BLaER1 (cell line): Measurements from ENCODE around the gene ZSCAN30.
A peak's percentile ranks its signal among the peaks of the same experiment; 100 is the strongest.
"Not testable (repeated sequence)": the region's sequence is repeated elsewhere in the genome, so short reads cannot be mapped to it uniquely, and the experiment has no call there.

Experiments used
- H3K27ac ChIP-seq: shearing (Covaris generic); formaldehyde crosslinking; 2 replicates; pipeline ENCODE4 v1.8.1; 2022
- H3K27me3 ChIP-seq: shearing (Covaris generic); formaldehyde crosslinking; 2 replicates; pipeline ENCODE4 v1.8.1; 2022
- H3K36me3 ChIP-seq: shearing (Covaris generic); formaldehyde crosslinking; 2 replicates; pipeline ENCODE4 v1.8.1; 2022
- H3K4me1 ChIP-seq: shearing (Covaris generic); formaldehyde crosslinking; 2 replicates; pipeline ENCODE4 v1.8.1; 2022
- H3K4me2 ChIP-seq: shearing (Covaris generic); formaldehyde crosslinking; 2 replicates; pipeline ENCODE4 v1.8.1; 2022
- H3K4me3 ChIP-seq: shearing (Covaris generic); formaldehyde crosslinking; 2 replicates; pipeline ENCODE4 v1.8.1; 2022
- H3K9ac ChIP-seq: shearing (Covaris generic); formaldehyde crosslinking; 2 replicates; pipeline ENCODE4 v1.8.1; 2022
- H3K9me3 ChIP-seq: shearing (Covaris generic); formaldehyde crosslinking; 2 replicates; pipeline ENCODE4 v1.8.1; 2022
- H4K20me1 ChIP-seq: shearing (Covaris generic); formaldehyde crosslinking; 2 replicates; pipeline ENCODE4 v1.8.1; 2022
- Cebpa-rat ChIP-seq: shearing (Covaris generic); IDR thresholded peaks from 2 replicates; pipeline ENCODE4 v1.8.1; 2022

ZSCAN30 gene

DNA sequence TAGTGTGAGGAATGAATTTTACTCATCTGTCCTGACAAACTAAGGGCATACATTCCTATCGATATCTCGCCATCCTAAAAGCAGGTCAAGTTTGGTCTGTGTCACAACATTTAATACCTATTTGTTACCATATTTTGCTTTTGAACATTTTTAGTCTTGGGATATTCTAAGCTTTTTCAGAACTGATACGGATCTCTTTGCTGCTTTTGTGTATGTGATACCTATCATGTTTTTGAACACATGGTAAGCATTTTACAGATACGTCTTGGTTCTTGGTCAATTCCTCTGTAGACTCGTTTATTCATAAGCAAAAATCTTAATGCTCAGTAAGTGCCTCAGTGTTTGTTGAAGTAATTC lies 48.6 kb downstream of the ZSCAN30 start:
- Histone ChIP-seq H3K27me3 (no peaks in the 10 kb centered on the region), H3K9me3 (peaks cover 42% of the 10 kb centered on the region), H3K9ac (peak overlapping the region; percentile 97), H3K4me2 (peak overlapping the region; percentile 79), H4K20me1 (no peaks in the 10 kb centered on the region), H3K4me3 (peak overlapping the region; percentile 83), H3K27ac (peak overlapping the region; percentile 98), H3K36me3 (peaks cover 43% of the 10 kb centered on the region), H3K4me1 (peaks cover 17% of the 10 kb centered on the region)
- TF ChIP-seq Cebpa-rat: no peak

DNA sequence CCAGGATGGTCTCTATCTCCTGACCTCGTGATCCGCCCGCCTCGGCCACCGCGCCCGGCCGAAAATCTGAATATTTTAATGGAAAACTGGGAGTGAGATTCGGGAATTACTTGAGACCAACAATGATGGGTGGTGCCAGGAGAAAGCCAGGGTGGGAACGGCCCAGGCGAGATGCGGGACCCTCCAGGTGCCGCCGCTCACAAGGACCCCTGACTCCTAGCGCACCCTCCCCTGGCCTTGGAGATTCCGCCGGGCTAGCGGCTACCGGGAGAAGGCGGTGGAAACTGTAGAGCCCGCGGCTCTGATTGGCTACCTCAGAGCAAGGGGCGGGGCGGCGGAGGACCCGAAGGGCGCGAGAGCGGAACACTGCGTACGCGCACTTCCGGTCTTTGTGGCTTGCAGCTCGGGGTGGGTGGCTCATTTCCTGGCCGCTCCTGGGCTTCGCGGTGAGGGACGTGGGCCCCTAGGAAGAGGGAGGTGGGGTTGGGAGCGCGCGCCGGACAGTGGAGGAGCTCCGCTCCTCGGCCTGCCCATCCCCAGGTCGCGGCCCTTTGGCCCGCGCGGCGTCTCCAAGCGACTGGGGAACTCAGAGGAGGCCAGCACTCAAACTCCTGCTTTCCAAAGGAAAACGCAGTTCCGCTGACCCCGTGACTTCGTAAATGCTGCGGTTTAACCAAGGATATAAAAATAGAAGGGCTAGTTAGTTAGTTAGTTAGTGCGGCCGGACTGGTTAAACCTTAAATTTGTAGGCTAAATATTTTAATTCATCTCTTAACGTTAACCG lies 49.2 kb downstream of the ZSCAN30 start, which contains the start of gene ZNF397:
ZNF397 (plus strand) TSS at position 371 of the 784 bp plus-strand sequence. CDS start 1,437 bp downstream, outside the sequence.
- peak within 1 kb of the TSS; percentile 98 for H3K27ac ChIP-seq
- no peaks in the 10 kb centered on the region for H4K20me1 ChIP-seq
- H3K4me1 ChIP-seq: peaks cover 17% of the 10 kb centered on the region
- H3K9me3 ChIP-seq: peaks cover 36% of the 10 kb centered on the region
- peak within 1 kb of the TSS; percentile 83 for H3K4me3 ChIP-seq
- peak within 1 kb of the TSS; percentile 97 for H3K9ac ChIP-seq
- peak within 1 kb of the TSS; percentile 79 for H3K4me2 ChIP-seq
- no peak for TF ChIP-seq Cebpa-rat
- H3K36me3 ChIP-seq: peaks cover 37% of the 10 kb centered on the region
- H3K27me3 ChIP-seq: no peaks in the 10 kb centered on the region

DNA sequence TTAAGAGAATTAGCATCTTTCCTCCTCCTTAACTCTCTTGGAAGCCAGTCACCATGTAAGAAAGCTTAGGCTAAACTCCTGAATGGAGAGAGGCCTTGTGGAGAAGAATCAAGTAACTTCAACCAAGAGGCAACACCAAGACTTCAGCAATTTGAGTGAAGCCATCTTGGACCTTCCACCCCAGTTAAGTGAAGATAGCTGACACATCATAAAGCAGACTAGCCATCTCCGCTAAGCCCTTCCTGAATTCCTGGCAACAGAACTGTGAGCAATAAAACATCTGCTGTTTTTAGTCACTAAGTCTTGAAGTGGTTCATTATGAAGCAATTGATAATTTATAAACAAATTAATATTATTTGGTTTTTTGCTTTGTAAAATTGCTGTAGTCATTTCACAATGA lies 50.7 kb downstream of the ZSCAN30 start:
- H3K9ac ChIP-seq: no peak overlapping the region
- H3K27me3 ChIP-seq: no peaks in the 10 kb centered on the region
- peaks cover 22% of the 10 kb centered on the region for H3K36me3 ChIP-seq
- H3K4me1 ChIP-seq: peaks cover 17% of the 10 kb centered on the region
- no peak overlapping the region for H3K4me2 ChIP-seq
- no peaks in the 10 kb centered on the region for H4K20me1 ChIP-seq
- no peak overlapping the region for H3K4me3 ChIP-seq
- H3K27ac ChIP-seq: no peak overlapping the region
- H3K9me3 ChIP-seq: peaks cover 20% of the 10 kb centered on the region
- TF ChIP-seq Cebpa-rat: no peak

DNA sequence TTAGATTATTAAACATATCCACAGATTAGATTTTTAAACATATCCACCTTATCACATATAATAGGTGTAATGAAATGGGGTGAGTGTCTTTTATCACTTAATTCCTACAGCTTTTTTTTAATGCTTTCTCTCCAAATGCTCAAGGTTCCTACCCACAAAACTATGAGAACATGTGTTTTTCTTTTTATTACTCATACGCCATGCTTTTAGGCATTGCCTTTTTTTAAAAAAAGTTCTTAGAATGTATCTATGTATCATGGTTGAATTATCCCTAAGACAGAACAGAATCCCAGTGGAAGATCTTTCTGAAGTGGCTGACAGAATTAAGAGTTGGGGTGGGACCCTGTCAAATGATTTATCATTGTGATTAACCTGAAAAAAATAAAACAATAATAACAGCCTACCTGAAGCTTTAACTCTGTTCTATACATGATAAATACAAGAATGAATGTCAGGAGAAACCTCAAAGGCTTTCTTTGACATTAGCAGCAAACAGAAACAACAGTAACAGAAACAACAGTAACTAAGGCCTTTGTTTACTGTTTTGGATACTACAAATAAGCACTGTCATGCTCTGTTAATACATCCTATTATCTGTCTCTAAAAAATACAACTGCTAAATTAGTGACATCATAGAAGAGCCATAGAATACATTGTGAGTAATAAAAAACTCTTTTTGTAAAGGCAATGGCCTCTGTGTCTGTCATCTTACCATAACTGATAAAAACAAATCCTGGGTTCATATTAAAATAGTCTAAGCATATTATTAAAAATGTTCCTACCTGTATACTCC lies 53.3 kb downstream of the ZSCAN30 start:
- Histone ChIP-seq H3K36me3 (no peaks in the 10 kb centered on the region), H3K9me3 (no peaks in the 10 kb centered on the region), H3K4me1 (peaks cover 7% of the 10 kb centered on the region), H3K9ac (no peak overlapping the region), H3K27me3 (no peaks in the 10 kb centered on the region), H4K20me1 (no peaks in the 10 kb centered on the region), H3K4me2 (no peak overlapping the region), H3K4me3 (no peak overlapping the region), H3K27ac (no peak overlapping the region)
- TF ChIP-seq Cebpa-rat: no peak

DNA sequence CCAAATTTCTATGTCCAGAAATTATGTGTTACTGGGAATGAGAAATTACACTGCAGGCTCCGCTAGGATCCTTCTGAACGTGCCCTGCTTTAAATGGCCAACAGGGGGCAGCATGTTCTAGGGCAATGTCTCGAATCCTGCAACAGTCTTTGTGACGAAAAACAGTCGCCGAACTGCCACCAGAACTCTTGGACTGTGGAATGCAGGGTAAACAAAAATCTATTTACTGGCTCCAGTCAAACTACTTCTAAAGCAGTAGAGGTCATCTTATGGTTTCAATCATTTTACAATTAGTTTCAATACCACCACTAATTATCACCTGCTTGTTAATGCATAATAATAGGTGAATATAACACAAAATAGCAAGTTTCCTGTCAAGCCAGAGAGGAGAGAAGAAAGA lies 59.0 kb downstream of the ZSCAN30 start:
- no peak for TF ChIP-seq Cebpa-rat
- no peak overlapping the region for H3K4me3 ChIP-seq
- no peaks in the 10 kb centered on the region for H3K9me3 ChIP-seq
- H3K4me2 ChIP-seq: peak overlapping the region; percentile 39; the same call in 1 of the 2 replicates
- no peaks in the 10 kb centered on the region for H3K27me3 ChIP-seq
- H3K9ac ChIP-seq: no peak overlapping the region
- H3K27ac ChIP-seq: no peak overlapping the region
- H4K20me1 ChIP-seq: no peaks in the 10 kb centered on the region
- H3K36me3 ChIP-seq: no peaks in the 10 kb centered on the region
- H3K4me1 ChIP-seq: no peaks in the 10 kb centered on the region

DNA sequence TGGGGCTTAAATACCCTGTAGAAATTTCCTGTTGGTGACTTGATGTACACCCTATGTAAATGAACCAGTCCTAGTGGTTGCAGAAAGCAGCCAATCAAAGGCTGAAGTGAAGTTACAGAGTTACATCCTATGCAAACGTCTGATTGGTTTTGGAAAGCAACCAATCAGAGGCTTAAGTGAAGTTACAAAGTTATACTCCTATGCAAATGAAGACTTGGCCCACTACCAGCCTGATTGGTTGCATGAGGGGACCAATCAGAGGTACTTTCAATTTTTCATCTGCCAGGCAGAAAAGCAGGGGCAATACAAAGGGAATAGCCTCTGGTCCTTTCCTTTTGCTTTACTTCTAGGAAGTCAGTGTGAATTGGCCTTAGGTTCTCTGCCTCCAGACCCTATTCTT lies 62.8 kb downstream of the ZSCAN30 start:
- no peaks in the 10 kb centered on the region for H3K36me3 ChIP-seq
- H3K9me3 ChIP-seq: no peaks in the 10 kb centered on the region
- no peaks in the 10 kb centered on the region for H3K27me3 ChIP-seq
- no peaks in the 10 kb centered on the region for H4K20me1 ChIP-seq
- H3K9ac ChIP-seq: no peak overlapping the region
- no peak overlapping the region for H3K4me2 ChIP-seq
- no peaks in the 10 kb centered on the region for H3K4me1 ChIP-seq
- no peak overlapping the region for H3K27ac ChIP-seq
- TF ChIP-seq Cebpa-rat: no peak
- no peak overlapping the region for H3K4me3 ChIP-seq

DNA sequence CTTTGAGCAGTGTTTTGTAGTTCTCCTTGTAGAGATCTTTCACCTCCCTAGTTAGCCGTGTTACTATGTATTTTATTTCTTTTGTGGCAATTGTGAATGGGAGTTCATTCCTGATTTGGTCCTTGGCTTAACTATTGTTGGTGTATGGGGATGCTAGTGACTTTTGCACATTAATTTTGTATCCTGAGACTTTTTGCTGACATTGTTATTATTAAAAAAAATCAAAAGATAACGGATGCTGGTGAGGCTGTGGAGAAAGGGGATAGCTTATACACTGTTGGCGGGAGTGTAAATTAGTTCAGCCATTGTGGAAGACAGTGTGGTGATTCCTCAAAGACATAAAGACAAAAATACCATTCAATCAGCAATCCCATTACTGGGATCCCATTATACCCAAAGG lies 66.2 kb downstream of the ZSCAN30 start:
- H3K27me3 ChIP-seq: no peaks in the 10 kb centered on the region
- TF ChIP-seq Cebpa-rat: no peak
- H3K4me2 ChIP-seq: no peak overlapping the region
- H3K9ac ChIP-seq: no peak overlapping the region
- H3K36me3 ChIP-seq: no peaks in the 10 kb centered on the region
- no peaks in the 10 kb centered on the region for H3K9me3 ChIP-seq
- no peak overlapping the region for H3K4me3 ChIP-seq
- no peaks in the 10 kb centered on the region for H3K4me1 ChIP-seq
- no peak overlapping the region for H3K27ac ChIP-seq
- H4K20me1 ChIP-seq: no peaks in the 10 kb centered on the region

DNA sequence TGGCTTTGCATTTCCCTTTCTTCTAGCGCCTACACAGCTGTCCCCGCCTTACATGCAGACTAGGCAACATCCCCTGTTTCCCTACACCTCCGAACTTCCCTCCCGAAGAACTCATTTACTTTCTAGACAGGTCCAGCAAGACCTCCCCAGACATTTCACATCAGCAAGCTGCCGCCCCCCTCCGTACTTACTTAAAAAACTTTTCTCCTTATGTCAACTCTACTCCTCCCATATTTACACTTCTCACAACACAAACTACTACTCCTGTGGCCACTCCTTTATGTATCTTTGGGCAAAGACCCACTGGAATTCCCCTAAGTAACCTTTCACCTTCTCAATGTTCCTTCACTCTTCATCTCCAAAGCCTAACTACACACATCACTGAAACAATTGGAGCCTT lies 69.6 kb downstream of the ZSCAN30 start:
- Histone ChIP-seq H3K4me2 (no peak overlapping the region), H3K9ac (no peak overlapping the region), H3K27ac (no peak overlapping the region), H4K20me1 (no peaks in the 10 kb centered on the region), H3K36me3 (no peaks in the 10 kb centered on the region), H3K9me3 (no peaks in the 10 kb centered on the region), H3K27me3 (no peaks in the 10 kb centered on the region), H3K4me3 (no peak overlapping the region), H3K4me1 (no peaks in the 10 kb centered on the region)
- no peak for TF ChIP-seq Cebpa-rat

DNA sequence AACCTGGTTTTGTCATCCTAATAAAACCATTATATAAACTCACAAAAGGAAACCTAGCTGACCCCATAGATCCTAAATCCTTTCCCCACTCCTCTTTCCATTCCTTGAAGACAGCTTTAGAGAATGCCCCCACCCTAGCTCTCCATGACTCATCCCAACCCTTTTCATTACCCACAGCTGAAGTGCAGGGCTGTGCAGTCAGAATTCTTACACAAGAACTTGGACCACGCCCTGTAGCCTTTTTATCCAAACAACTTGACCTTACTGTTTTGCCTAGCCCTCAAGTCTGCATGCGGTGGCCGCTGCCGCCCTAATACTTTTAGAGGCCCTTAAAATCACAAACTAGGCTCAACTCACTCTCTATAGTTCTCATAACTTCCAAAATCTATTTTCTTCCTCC lies 70.7 kb downstream of the ZSCAN30 start:
- H3K4me3 ChIP-seq, H3K4me2 ChIP-seq, H3K36me3 ChIP-seq, H3K27me3 ChIP-seq, H4K20me1 ChIP-seq, H3K9ac ChIP-seq, H3K9me3 ChIP-seq, H3K27ac ChIP-seq, H3K4me1 ChIP-seq: not testable (repeated sequence)

DNA sequence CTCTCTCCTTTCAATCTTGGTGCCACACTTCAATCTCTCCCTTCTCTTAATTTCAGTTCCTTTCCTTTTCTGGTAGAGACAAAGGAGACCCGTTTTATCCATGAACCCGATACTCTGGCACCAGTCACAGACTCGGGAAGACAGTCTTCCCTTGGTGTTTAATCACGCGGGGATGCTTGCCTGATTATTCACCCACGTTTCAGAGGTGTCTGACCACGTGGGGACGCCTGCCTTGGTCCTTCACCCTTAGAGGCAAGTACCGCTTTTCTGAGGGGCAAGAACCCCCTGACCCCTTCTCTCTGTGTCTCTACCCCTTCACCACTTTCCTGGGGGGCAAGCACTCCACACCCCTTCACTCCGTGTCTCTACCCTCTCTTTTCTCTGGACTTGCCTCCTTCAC lies 73.4 kb downstream of the ZSCAN30 start:
- H3K27me3 ChIP-seq, H3K36me3 ChIP-seq, H3K4me2 ChIP-seq, H3K4me1 ChIP-seq, H3K27ac ChIP-seq, H3K9ac ChIP-seq, H4K20me1 ChIP-seq, H3K9me3 ChIP-seq, H3K4me3 ChIP-seq: not testable (repeated sequence)
